Natural killer cell (primary cell): ENCODE results near the gene KBTBD2. TPM values are rescaled to one million over a fixed set of nuclear protein-coding genes. Genes with fewer than 3 reads are reported as not detected.
"Not testable (repeated sequence)": the region's sequence is repeated elsewhere in the genome, so short reads cannot be mapped to it uniquely, and the experiment has no call there.

Experiments
- ATAC-seq, 3 donors: fragments of 150-1000 bp in 2 of 3; fragments of 200-7000 bp in 1 of 3; cut with Tn5 transposase; 1 replicate in 1 of 3; 2 replicates in 2 of 3; pipeline ENCODE4 v1.10.0; 2021; ENCODE audit warnings: mild to moderate bottlenecking in 2 of 3, moderate library complexity in 2 of 3
- DNase-seq, 2 donors: peaks; one replicate each; pipeline versions ENCODE4 v3.0.0 to v3.0.0-alpha.2; 2013 to 2021; ENCODE audit warnings: mixed read lengths in 1 of 2
- H3K27ac ChIP-seq: one replicate; pipeline ENCODE4 v1.5.1; 2013; ENCODE audit warnings: mild to moderate bottlenecking, low read length
- H3K27me3 ChIP-seq: one replicate; pipeline ENCODE4 v1.6.1; 2013; ENCODE audit warnings: low read length; ENCODE audit not compliant: control insufficient read depth, insufficient read depth
- H3K36me3 ChIP-seq: one replicate; pipeline ENCODE4 v1.6.1; 2013; ENCODE audit warnings: low read length; ENCODE audit not compliant: control insufficient read depth, insufficient read depth
- H3K4me1 ChIP-seq: one replicate; pipeline ENCODE4 v1.6.1; 2013; ENCODE audit warnings: low read length; ENCODE audit not compliant: control insufficient read depth, insufficient read depth
- H3K4me3 ChIP-seq: one replicate; pipeline ENCODE4 v1.5.1; 2013; ENCODE audit warnings: low read length
- H3K9me3 ChIP-seq: one replicate; pipeline ENCODE4 v1.6.1; 2013; ENCODE audit warnings: low read length; ENCODE audit not compliant: control insufficient read depth, insufficient read depth
- H3K27ac Mint-ChIP-seq, 2 donors: one replicate each; pipeline ENCODE4 v1.8.0; 2022; ENCODE audit warnings: mild to moderate bottlenecking in 2 of 2, mixed read lengths in 2 of 2, moderate library complexity in 1 of 2
- H3K27me3 Mint-ChIP-seq, 2 donors: one replicate each; pipeline ENCODE4 v1.8.0; 2022; ENCODE audit warnings: low read depth in 2 of 2, mixed read lengths in 2 of 2
- H3K36me3 Mint-ChIP-seq: one replicate; pipeline ENCODE4 v1.8.0; 2022; ENCODE audit warnings: mixed read lengths
- H3K4me1 Mint-ChIP-seq, 2 donors: one replicate each; pipeline ENCODE4 v1.8.0; 2022; ENCODE audit warnings: mixed read lengths in 2 of 2
- H3K4me3 Mint-ChIP-seq: one replicate; pipeline ENCODE4 v1.8.0; 2022; ENCODE audit warnings: mild to moderate bottlenecking, moderate library complexity, mixed read lengths
- H3K9me3 Mint-ChIP-seq, 2 donors: one replicate each; pipeline ENCODE4 v1.8.0; 2022; ENCODE audit warnings: mixed read lengths in 2 of 2
- WGBS: methylation state at CpG from one replicate; pipeline ENCODE4 v1.1.7; 2013; ENCODE audit warnings: missing lambda C conversion rate; ENCODE audit not compliant: insufficient coverage; 5-methylcytosine and 5-hydroxymethylcytosine counted together
- intact Hi-C: fragments of 100-400 bp; cut with micrococcal nuclease; formaldehyde crosslinking; loops from one replicate; pipeline ENCODE4 v1.14.2; 2022
- total RNA-seq, 4 donors: library from RNA; stranded (reverse); fragments of 120-200 nt in 1 of 4; gene quantifications; one replicate each; pipeline versions ENCODE4 v1.2.3 to v1.2.4, GENCODE V29; 2013 to 2022
- TF ChIP-seq, protein P1 (sequence below): fragments of 200-600 bp; IDR thresholded peaks from one replicate; pipeline ENCODE4 v1.8.0; 2022; ENCODE audit warnings: antibody characterized with exemption

Gene KBTBD2
- total RNA-seq, 3 donors from 2014 or later (not counting 1 experiment from before 2014, with no cell fraction given), result 124 to 161 (median 150) TPM

- H3K4me1 ChIP-seq, result peaks cover 21% of the 10 kb centered on the region
These were observed 10.2 kb downstream of the KBTBD2 start for GRCh38 chr7:32881074-32881982.

GRCh38 chr7:32879460-32879859 is 12.1 kb downstream of the KBTBD2 start:
- H3K9me3 Mint-ChIP-seq, result no peaks in the 10 kb centered on the region

More at GRCh38 chr7:32881074-32881982, 10.2 kb downstream of the KBTBD2 start:
- TF ChIP-seq, protein P1, sequence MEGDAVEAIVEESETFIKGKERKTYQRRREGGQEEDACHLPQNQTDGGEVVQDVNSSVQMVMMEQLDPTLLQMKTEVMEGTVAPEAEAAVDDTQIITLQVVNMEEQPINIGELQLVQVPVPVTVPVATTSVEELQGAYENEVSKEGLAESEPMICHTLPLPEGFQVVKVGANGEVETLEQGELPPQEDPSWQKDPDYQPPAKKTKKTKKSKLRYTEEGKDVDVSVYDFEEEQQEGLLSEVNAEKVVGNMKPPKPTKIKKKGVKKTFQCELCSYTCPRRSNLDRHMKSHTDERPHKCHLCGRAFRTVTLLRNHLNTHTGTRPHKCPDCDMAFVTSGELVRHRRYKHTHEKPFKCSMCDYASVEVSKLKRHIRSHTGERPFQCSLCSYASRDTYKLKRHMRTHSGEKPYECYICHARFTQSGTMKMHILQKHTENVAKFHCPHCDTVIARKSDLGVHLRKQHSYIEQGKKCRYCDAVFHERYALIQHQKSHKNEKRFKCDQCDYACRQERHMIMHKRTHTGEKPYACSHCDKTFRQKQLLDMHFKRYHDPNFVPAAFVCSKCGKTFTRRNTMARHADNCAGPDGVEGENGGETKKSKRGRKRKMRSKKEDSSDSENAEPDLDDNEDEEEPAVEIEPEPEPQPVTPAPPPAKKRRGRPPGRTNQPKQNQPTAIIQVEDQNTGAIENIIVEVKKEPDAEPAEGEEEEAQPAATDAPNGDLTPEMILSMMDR, result no peak
- peak overlapping the region; percentile 54 for H3K4me3 Mint-ChIP-seq
- H3K9me3 Mint-ChIP-seq, result no peaks in the 10 kb centered on the region
- H3K27me3 ChIP-seq, result no peaks in the 10 kb centered on the region
- peaks cover 3% of the 10 kb centered on the region for H3K36me3 ChIP-seq
- no peaks in the 10 kb centered on the region for H3K36me3 Mint-ChIP-seq
- H3K4me3 ChIP-seq, result no peak overlapping the region
- peak overlapping the region; percentile 63 to 80 for H3K27ac Mint-ChIP-seq
- DNase-seq (no peak), ATAC-seq (peak in 2 of 3 donors; percentile 14 to 22)
- no peaks in the 10 kb centered on the region for H3K27me3 Mint-ChIP-seq
- peaks cover 52 to 57% of the 10 kb centered on the region in 2 donors for H3K4me1 Mint-ChIP-seq
- WGBS, result 89% methylated on average over 1 of the region's 2 CpGs
- no peaks in the 10 kb centered on the region for H3K9me3 ChIP-seq
- H3K27ac ChIP-seq, result no peak overlapping the region
- intact Hi-C loops, result no loop called here

DNA sequence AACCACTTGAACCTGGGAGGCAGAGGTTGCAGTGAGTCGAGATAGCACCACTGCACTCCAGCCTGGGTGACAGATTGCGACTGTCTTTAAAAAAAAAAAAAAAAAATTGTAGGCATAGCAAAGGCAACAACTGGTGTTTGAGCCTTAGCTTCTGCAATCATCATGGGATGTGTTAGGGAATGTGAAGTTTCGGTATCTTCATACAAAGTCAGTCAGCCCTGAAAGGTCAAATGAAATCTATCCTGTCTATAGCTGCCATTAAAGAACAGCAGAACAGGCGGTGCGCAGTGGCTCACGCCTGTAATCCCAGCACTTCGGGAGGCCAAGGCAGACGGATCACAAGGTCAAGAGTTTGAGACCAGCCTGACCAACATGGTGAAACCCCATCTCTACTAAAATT is 13.5 kb downstream of the KBTBD2 start:
- DNase-seq, H3K27me3 ChIP-seq, H3K36me3 Mint-ChIP-seq, ATAC-seq, intact Hi-C loops, H3K27me3 Mint-ChIP-seq, H3K9me3 ChIP-seq, H3K27ac ChIP-seq, H3K4me3 ChIP-seq, H3K9me3 Mint-ChIP-seq: not testable (repeated sequence)
- peaks cover 19% of the 10 kb centered on the region for H3K36me3 ChIP-seq
- WGBS, result 95% methylated on average over 8 of the region's 8 CpGs
- Mint-ChIP-seq H3K4me3 (peak overlapping the region; percentile 25), H3K27ac (peak overlapping the region; percentile 5 to 64), H3K4me1 (peaks cover 51 to 54% of the 10 kb centered on the region in 2 donors)
- H3K4me1 ChIP-seq, result peaks cover 13% of the 10 kb centered on the region

More at GRCh38 chr7:32879460-32879859, 12.1 kb downstream of the KBTBD2 start:
- H3K4me3 ChIP-seq, result no peak overlapping the region
- no peaks in the 10 kb centered on the region for H3K9me3 ChIP-seq
- H3K27me3 Mint-ChIP-seq, result no peaks in the 10 kb centered on the region
- peaks cover 10% of the 10 kb centered on the region for H3K36me3 ChIP-seq
- TF ChIP-seq, protein P1, result no peak
- H3K36me3 Mint-ChIP-seq, result no peaks in the 10 kb centered on the region
- no peak for DNase-seq
- ATAC-seq, result peak; percentile 40 to 60 (median 55)
- peak overlapping the region; percentile 5 to 64 for H3K27ac Mint-ChIP-seq
- peaks cover 21% of the 10 kb centered on the region for H3K4me1 ChIP-seq
- H3K27me3 ChIP-seq, result no peaks in the 10 kb centered on the region
- intact Hi-C loops, result no loop called here
- peak overlapping the region; percentile 9 for H3K4me3 Mint-ChIP-seq
- H3K4me1 Mint-ChIP-seq, result peaks cover 60 to 62% of the 10 kb centered on the region in 2 donors
- H3K27ac ChIP-seq, result no peak overlapping the region
- 70% methylated on average over 2 of the region's 2 CpGs for WGBS

GRCh38 chr7:32872421-32872820 is 19.1 kb downstream of the KBTBD2 start:
- peaks cover 61% of the 10 kb centered on the region for H3K36me3 ChIP-seq
- no peak overlapping the region for H3K4me3 Mint-ChIP-seq
- H3K4me1 ChIP-seq, result peaks cover 7% of the 10 kb centered on the region
- no peaks in the 10 kb centered on the region for H3K27me3 ChIP-seq
- DNase-seq, result no peak
- peak overlapping the region; percentile 17 to 37 for H3K27ac Mint-ChIP-seq
- H3K4me1 Mint-ChIP-seq, result peaks cover 58 to 61% of the 10 kb centered on the region in 2 donors
- TF ChIP-seq, protein P1, result no peak
- no peak for ATAC-seq
- no peaks in the 10 kb centered on the region for H3K9me3 ChIP-seq
- intact Hi-C loops, result no loop called here
- H3K27ac ChIP-seq, result no peak overlapping the region
- WGBS, result 90% methylated on average over 1 of the region's 2 CpGs
- no peak overlapping the region for H3K4me3 ChIP-seq
- H3K27me3 Mint-ChIP-seq, result no peaks in the 10 kb centered on the region
- H3K9me3 Mint-ChIP-seq, result no peaks in the 10 kb centered on the region
- peaks cover 19% of the 10 kb centered on the region for H3K36me3 Mint-ChIP-seq
